G401 (cell line): Measurements from ENCODE around the gene ALDH3B1. TPM values are rescaled to one million over a fixed set of nuclear protein-coding genes. Genes with fewer than 3 reads are reported as not detected.
A peak's percentile ranks its signal among the peaks of the same experiment; 100 is the strongest.

ENCODE experiments used
- DNase-seq: peaks from one replicate; pipeline ENCODE4 v3.0.0-alpha.2; 2015; ENCODE audit warnings: low spot score
- in situ Hi-C: cut with HindIII; loops from 2 replicates; pipeline ENCODE4 v1.10.0; 2016; ENCODE audit warnings: low sequenced_read_pairs, mixed read lengths
- total RNA-seq: library from RNA; depleted of rRNA; stranded (reverse); fragments of >200 nt; shearing (Covaris generic); gene quantifications from 2 replicates; pipeline ENCODE4 v1.2.3, GENCODE V29; 2014

The ALDH3B1 gene
- total RNA-seq, 1 experiment from 2014 or later: 2.1 TPM

DNA sequence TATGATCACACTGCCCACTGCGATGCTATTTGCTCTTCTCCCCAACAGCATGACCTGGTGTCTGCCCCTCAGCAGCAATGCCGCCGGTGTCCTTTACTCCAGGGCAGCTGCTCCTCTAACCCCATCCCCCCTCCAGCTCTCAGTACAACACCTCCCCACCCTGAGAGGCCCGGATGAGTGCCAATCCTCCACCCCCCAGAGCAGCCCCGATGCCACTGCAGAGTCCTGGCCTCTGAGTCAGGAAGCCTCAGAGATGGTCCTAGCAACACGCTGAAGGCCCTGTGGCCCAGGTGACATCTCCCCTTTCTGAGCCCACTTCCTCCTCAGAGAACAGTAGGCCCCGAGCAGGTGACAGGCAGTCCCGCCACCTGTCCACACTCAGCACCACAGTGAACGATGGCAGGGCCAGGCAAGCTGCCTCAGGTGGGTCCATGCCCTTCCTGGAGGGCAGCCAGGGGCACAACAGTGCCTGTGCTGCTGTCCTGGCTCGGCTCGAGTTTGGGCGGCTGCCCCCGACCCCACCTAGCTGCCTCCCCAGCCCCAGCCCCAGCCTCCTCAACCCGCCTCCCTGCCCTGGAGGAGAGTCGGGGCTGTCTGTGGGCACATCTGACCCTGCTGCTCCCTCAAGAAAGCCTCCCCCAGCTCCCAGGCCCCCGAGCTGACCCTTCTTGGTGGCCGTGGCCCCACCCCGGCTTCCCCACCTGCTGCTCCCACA, 16.4 kb downstream of the ALDH3B1 start:
- in situ Hi-C loops: no loop called here
- no peak for DNase-seq

DNA sequence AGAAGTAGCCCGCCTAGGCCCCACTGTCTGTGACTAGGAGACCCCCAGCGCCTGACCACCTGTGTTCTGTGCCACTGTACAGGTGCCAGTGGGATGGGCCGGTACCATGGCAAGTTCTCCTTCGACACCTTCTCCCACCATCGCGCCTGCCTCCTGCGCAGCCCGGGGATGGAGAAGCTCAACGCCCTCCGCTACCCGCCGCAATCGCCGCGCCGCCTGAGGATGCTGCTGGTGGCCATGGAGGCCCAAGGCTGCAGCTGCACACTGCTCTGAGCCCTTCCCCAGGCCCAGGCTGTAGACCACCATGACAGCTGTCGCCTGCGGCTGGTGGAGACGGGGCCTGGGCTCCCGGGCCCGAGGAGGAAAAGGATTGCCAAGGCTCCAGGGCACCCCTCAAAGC, 17.5 kb downstream of the ALDH3B1 start:
- in situ Hi-C loops: no loop called here
- DNase-seq: no peak

DNA sequence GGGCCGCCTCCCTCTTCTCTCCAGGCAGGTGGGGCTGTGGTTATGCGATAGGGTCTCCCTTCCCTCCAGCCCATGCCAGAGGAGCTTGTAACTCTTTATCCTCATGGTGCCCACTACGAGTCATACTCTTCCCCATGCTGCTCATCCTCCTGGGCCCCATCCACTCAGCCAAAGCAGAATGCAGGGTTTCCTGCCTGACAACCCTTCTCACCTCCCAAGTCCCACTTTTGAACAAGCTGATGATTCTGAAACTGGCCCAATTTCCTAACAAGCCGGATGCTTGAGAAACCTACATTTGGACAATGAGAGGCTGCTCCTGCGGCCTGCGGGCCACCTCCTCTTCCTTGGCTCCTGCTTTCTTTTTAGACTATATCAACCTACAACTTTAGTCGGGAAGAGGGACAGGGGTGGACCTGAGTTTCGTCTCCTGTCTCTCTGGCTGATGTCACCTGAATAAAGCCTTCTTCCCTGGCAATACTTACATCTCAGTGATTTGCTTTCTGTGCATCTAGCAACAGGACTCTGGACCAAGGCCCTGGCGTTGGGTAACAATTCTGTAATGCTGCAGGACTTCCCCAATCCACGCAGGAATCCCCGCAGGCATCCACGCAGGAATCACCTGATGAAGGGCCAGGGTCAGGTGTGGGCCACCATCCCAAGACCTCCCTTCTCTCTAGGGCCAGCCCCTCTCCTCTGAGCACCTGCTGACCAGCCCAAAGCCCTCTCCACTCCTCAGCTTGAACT, 18.8 kb downstream of the ALDH3B1 start:
- in situ Hi-C loops: no loop called here
- DNase-seq: no peak

DNA sequence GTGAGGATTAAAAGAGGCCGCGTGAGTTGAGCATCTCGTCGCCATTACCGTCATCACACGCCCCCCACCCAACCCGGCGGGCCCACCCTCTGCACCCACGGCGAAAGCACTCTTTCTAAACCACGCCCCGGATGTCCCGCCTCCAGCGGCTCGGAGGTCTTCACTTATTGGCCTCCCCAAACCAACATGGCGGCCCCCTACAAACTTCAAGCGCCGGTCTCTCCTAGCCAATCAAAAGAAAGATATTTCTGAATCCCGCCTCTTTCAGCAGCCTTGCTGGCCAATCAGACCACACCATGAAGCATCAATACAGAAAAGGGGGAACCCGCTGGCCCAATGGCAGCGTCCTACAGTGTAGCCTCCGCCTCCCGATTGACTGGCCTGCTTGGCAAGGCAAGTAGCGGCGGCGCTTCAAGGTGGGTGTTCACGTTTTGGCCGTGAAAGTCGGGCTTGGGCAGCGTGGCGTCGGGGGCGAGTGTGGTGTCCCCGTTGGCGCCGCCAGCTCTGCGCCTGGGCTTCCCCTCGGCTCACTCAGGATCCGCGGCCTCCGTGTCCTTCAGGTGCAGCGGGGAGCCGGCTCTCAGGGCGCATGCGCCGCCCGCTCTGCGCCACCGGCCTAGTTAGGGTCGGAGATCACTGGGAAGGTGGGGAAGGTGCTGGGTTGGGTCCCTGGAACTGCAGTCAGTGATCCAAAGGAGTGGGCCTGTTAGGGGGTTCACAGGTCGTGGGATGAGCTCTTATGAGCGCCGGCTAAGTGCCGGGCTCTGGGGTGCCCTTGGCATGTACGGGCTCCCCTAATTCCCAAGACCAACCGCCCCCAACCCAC, 20.4 kb downstream of the ALDH3B1 start, which contains the start of gene NDUFS8:
Gene NDUFS8 (plus strand): TSS at position 364 of the 826 bp plus-strand sequence. CDS start 1,471 bp downstream, outside the sequence.
- in situ Hi-C loops: no loop called here
- peak; percentile 100 for DNase-seq

DNA sequence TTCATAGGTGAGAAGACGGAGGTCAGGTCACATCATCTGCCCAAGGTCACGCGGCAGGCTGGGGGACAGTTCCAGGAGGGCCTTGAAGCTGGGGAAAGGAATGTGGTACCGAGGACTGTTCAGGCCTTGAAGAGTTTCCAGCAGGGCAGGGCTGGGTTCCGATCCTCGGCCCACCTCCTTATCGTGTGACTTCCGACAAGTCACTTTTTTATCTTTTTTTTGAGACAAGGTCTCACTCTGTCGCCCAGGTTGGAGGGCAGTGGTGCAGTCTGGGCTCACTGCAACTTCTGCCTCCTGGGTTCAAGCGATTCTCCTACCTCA, 21.0 kb downstream of the ALDH3B1 start:
- in situ Hi-C loops: no loop called here

DNA sequence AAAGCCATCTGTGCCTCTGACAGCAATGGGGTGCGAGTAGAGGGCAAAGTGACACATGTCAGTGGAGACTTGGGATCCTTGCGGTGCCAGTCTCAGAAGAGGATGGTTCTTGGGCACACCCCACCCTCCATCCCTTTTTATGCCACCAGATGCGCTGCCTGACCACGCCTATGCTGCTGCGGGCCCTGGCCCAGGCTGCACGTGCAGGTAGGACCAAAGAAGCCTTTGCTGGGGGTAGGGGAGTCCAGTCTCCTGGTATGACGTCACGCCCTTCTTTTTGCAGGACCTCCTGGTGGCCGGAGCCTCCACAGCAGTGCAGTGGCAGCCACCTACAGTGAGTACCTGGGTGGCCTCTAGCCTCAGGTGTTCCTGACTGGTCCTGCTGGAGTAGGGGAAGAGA, 21.9 kb downstream of the ALDH3B1 start:
- no peak for DNase-seq
- in situ Hi-C loops: no loop called here

More for the DNA sequence above, 21.0 kb downstream of the ALDH3B1 start:
- no peak for DNase-seq

DNA sequence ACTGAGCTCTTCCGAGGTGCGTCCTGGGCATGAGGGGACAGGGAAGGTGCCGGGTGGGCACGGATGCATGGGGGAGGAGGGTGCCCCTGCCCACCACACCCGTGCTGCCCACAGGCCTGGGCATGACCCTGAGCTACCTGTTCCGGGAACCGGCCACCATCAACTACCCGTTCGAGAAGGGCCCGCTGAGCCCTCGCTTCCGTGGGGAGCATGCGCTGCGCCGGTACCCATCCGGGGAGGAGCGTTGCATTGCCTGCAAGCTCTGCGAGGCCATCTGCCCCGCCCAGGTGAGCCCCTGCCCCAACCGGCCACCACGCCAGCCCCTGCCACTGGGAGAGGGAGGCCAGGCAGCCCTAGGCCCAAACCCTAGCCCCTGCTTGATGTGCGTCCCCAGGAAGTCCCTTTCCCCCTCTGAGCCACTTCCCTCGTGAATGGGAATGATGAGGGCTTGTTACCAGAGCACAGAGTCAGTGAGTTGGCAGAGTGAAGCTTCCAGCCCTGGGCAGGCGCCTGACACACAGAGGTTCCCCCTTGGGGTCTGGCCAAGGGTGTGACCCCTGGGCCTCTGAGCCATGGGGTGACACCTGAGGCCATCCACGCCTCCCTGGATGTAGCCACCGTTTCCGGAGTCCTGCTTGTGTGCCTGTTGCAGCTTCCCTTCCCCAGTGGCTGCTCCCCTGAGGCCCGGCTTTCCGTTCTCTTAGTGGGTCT, 23.0 kb downstream of the ALDH3B1 start:
- in situ Hi-C loops: no loop called here
- DNase-seq: no peak

DNA sequence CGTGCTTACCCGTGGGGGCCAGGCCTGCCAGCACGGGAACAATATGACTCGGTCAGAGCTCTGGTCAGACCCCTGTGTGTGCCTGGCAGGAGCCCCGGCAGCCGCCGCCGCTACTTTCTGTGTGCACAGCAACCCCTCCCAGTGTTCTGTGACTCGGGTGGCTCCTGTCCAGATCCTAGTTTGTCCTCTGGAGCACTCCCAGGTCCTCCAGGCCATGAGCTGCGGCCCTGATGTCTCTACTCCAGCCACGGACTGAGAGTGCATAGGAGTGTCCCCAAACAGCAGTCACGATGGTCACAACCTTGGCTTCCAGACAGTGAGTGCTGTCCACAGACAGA, 23.6 kb downstream of the ALDH3B1 start:
- in situ Hi-C loops: no loop called here

DNA sequence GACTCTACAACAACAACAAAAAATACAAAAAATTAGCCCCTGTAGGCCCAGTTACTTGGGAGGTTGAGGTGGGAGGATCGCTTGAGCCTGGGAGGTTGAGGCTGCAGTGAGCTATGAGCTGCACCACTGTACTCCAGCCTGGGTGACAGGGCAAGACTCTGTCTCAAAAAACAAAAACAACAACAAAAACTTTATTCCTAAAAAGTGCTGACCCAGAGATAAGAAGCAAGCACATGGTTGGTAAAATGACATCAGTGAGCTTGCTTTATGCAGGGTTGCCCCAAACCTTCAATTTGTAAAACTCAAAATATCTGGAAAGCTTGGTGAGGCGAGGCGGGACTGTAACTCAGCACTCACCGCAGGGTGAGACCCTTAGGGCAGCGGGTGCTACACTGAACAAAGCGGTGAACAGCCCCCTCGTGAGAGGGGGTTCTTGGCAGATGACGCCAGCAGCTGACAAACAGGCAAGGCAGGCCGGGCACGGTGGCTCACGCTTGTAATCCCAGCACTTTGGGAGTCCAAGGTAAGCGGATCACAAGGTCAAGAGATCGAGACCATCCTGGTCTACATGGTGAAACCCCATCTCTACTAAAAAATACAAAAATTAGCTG, 25.2 kb downstream of the ALDH3B1 start:
- no peak for DNase-seq
- in situ Hi-C loops: no loop called here

More for the DNA sequence above, 23.6 kb downstream of the ALDH3B1 start:
- peak; percentile 25 for DNase-seq

DNA sequence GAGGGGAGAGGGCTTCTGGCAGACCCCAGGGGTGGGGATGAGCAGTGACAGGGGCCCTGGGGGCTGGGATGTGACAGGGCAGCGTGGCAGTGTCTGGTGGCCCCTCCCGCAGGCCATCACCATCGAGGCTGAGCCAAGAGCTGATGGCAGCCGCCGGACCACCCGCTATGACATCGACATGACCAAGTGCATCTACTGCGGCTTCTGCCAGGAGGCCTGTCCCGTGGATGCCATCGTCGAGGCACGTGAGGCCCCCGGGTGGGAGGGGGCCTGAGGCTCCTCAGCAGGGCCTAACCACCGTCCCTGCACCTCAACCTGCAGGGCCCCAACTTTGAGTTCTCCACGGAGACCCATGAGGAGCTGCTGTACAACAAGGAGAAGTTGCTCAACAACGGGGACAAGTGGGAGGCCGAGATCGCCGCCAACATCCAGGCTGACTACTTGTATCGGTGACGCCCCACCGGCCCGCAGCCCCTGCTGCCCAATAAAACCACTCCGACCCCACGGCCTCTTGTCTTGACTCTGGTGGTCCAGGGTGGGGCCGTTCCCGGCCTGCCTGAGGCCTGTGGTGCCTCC, 26.1 kb downstream of the ALDH3B1 start:
- DNase-seq: no peak
- in situ Hi-C loops: no loop called here

DNA sequence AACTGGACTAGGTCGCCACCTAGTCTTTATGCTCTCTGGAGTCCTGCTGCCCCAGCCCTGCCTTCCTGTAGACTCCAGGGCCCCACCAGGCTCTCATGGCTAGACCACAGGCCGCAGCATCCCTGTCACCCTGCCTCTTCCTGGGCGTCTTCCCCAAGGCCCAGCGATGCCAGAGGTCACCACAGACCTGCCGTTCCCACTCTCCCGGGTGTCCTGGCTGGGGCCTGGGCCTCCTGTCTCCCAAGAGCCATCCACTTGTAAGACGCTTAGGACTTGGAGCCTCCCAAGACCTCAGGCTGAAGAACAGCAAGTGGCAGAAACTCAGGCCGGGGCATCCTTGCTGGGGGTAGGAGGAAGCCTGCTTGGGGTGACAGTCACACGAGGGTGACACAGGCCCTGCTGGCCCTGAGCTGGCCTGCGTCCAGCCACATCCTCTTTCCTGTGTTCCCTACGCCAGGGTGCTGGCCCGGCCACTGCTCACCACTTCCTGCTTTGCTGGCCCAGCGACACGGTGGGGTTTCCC, 26.7 kb downstream of the ALDH3B1 start:
- in situ Hi-C loops: no loop called here
- DNase-seq: no peak

DNA sequence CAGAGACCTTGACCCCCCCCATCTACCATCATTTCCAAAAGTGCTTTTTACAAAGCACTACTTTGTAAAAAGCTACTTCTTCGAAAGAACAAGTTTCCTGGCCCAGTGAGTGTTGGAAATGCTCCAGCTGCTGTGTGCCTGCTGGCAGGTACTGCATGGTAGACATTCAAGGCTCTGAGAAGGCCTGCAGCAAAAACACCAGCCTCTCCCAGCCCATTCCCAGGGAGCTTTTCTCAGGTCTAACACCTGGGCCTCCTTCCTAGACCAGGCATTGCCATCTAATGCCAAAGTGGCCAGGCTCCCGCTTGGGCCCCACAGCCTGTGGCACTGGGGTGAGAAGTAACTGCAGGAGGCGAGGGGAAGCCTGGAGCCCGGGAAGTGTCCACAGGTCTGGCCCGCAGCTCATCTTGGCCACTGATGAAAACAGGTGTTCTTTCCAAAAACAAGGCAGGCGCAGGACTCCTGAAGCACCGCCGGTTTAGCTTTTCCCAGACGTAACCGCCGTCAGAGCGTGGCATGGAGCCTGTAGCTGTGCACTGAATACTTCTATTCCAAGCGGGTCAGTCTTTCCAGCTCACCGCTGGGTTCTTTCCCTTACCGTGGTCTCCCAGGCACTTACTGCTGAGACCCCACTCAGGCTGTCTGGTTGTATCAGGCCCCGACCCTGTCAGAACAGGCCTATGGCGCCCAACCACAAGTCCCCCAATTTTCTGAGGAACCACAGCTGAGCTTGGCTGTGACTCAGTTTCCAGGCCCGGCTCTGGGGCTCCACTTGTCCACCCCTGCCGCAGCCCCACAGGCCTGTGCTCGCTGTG, 27.5 kb downstream of the ALDH3B1 start:
- DNase-seq: no peak
- in situ Hi-C loops: no loop called here

DNA sequence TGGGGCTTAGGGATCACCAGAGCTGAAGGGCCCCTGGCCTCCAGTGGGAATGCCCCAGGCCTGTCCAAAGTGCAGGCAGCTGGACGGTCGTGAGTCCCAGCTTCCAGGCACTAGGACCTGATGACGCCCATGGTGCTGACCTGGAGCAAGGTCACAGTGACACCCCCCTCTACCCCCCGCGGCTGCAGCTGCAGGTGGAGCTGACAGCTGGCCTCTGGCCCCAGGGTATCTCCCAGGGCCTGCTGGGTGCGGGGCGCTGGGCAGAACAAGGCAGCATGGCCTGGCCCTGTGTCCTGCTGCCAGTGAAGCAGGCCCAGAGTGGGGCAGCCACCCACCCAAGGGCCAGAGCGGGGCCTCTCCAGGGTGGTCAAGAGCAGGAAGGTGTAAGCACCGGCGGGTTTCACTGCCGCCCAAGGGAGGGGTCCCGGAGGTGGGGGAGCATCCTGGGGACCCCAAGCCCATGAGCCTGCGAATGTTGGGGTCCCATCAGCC, 28.1 kb downstream of the ALDH3B1 start:
- DNase-seq: no peak
- in situ Hi-C loops: no loop called here

DNA sequence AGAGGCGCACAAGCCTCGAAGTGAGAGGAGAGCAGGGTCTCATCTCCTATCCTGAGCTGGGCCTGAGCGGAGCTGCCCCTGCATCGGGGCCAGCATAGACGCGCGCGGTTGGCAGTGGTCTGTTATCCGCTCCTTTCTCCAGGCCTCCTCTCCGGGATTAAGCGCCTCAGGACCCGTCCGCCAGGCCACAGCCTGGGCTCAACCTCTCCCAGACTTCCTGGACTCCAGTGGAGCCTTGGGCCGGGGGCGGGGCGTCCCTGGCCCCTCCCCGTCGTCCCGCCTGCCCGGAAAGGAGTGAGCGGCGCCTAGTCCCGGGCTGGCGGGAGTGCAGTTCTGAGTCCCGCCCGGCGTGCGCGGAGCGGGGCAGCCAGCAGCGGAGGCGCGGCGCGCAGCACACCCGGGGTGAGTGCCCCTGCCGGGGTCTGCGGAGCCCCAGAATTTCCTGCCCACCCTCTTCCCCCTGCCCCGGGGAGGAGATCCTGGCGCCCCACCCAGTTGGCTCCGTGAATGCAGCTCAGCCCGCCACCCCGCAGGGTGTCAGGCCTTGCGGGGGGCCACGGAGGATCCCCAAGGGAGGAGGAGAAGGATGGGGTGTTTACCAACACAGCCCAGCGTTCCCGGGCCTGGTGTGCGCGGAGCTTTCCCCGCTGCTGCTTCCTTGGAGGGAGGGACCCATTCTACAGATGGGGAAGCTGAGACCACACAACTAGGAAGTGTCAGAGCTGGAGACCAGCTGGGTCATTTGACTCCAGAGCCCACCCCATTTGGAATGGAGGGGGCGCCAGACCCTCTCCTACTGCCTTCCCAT, 28.8 kb downstream of the ALDH3B1 start, which contains the start of gene TCIRG1:
Gene TCIRG1 (plus strand): TSS at position 308 of the 808 bp plus-strand sequence. CDS start 2,247 bp downstream, outside the sequence.
- in situ Hi-C loops: no loop called here
- DNase-seq: no peak

DNA sequence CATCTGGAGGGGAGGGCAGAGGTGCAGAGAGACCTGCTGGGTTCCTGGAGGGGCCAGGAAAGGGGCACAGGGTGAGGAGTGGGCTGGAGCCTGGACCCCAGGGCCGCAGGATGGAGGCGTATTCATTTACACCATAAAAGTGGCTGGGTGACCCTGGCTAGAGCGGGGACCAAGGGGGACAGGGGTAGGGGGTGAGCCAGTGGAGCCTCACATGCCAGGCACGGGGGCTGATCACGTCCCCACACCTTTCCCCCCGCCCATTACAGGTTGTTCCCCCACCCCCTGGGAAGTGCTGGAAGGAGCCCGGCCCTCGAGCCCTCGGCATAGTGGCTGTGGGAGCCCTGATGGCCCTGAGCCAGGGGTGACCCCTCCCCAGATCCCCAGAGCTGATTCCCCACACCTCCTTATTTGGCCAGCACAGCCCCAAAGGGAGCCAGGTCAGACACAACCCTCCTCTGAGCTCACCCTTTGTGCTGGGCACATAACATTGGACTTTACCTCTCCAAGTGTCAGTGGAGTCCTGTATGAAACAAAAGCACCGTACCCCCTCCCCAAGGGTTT, 29.5 kb downstream of the ALDH3B1 start:
- in situ Hi-C loops: no loop called here
- DNase-seq: no peak
